HG02840 (cell line): ENCODE measurements around the gene NFS1.
"Not testable (repeated sequence)": the region's sequence is repeated elsewhere in the genome, so short reads cannot be mapped to it uniquely, and the experiment has no call there.

ENCODE experiments used
- ATAC-seq: cut with Tn5 transposase; IDR thresholded peaks from one replicate; pipeline ENCODE4 v1.9.1; 2021; ENCODE audit warnings: mild to moderate bottlenecking, moderate library complexity, moderate number of reproducible peaks; ENCODE audit not compliant: unreplicated experiment, low FRiP score

The NFS1 gene

DNA sequence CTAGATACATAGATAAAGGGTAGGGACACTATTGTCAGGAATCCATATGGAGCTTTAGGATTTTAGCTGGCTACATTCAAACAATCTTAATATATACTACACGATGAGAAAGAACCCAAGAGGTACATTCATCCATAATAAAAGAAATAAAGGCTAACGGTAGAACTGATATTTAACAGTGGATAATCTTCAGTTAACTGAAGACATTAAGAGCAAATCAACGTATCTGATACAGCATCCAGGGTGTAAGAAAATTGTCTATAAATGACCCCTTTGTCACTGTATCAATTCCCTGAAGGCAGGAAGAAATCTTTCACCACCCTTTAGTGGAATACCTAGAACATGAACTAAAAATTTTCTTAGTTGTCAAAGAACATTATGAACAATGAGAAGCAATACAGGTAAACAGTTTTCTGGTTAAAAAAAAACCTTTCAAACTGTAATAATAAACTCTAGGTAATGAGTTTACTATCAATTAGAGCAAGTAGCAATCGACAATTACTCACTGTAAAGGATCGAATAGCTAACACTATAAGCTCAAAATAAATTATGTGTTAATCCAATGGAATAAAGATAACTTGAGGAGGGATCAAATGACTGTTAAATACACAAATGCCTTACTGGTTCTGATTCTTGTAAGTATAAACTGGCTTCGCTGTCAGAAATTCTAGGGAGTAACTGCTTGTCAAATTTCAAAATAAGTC, 11.9 kb upstream of the NFS1 start:
- ATAC-seq, result no peak

DNA sequence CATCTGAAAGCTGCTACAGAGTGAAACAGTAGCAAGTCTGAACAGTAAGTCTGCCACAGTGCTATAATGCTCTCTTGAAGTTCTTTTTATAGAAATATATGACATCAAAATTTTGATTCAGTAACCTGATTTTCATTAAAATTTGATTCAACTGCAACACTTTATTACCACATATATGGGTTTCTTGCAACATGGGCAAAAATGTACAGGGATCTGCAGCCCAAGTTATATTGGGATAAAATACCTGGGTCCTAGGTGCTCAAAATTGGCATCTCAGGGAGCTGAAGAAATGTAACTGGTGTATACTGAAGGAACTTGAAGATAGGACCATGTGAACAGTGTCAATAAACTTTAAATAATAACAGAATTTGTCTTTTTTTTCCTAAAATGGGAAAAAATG, 10.9 kb upstream of the NFS1 start:
- ATAC-seq, result no peak

- ATAC-seq, result no peak
Observed at GRCh38 chr20:35709259-35709658, 10.1 kb upstream of the NFS1 start.

- no peak for ATAC-seq
Observed at GRCh38 chr20:35708502-35708901, 9.3 kb upstream of the NFS1 start.

DNA sequence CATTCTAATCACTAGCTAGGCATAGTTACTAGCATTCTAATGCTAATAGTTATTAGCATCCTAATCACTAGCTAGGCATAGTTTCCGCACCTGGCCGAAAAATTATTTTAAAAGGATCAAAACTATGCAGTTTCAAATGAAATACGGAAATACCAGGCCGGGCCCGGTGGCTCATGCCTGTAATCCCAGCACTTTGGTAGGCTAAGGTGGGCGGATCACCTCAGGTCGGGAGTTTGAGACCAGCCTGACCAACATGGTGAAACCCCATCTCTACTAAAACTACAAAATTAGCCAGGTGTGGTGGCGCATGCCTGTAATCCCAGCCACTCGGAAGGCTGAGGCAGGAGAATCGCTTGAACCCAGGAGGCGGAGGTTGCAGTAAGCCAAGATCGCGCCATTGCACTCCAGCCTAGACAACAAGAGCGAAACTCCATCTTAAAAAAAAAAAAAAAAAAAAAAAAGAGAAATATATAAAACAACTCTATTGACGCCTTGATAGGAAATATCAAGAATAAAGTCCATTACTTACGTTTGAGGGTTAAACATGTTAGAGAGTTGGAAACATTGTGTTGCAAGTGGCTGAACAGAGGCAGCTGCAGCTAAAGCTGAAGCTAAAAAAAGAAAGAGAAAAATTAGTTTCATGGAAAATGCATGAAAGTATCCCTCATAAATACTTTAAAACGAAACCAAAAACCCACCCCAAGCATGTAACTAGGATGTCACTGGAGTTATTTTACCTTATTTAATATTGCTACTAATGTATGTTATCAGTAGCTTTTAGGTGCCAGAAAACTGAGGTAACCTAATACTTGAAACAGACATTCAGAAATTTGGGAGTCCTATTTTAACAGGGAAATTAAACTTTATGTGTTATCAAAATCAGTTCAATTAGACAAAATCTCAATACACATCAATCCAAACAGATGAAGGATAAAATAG, 7.7 kb upstream of the NFS1 start:
- not testable (repeated sequence) for ATAC-seq

DNA sequence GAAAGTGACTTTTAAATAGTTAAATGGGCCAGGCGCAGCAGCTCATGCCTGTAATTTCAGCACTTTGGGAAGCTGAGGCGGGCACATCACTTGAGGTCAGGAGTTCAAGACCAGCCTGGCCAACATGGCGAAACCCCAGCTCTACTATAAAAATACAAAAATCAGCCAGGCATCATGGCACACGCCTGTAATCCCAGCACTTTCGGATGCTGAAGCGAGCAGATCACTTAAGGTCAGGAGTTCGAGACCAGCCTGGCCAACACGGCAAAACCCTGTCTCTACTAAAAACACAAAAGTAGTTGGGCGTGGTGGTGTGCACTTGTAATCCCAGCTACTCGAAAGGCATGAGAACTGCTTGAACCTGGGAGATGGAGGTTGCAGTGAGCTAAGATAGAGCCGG, 6.7 kb upstream of the NFS1 start:
- not testable (repeated sequence) for ATAC-seq

DNA sequence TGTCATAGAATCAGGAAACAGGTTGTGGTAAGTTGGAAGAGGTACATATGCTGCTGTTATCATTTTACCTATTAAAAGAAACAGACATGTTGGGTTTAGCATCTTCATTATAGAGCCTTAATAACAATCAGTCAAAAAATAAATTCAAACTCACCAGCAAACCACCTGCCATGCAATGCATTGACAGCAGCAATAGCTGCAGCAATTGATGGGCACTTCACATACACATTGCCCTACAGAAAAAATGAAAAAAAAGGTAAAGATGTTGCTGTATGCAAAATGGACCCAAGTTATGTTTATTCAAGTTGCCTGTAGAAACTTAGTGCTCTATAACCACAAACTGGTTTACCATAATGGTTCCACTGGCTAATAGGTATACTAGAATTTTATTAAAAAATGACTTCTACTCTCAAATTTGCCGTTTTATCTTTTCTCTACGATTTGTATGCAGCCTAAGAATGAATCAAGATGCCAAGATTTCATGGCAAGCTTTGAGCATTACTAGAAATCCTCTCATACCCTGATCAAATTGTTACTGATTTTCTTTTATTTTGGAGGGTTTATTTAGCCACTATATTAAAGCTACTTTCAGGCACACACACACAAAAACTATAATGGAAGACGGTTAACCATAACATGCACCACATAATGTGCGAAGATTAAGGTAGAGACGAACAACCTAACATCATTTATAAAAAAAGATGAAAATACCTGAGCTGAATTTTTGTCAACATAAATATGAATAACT, 5.5 kb upstream of the NFS1 start:
- no peak for ATAC-seq

DNA sequence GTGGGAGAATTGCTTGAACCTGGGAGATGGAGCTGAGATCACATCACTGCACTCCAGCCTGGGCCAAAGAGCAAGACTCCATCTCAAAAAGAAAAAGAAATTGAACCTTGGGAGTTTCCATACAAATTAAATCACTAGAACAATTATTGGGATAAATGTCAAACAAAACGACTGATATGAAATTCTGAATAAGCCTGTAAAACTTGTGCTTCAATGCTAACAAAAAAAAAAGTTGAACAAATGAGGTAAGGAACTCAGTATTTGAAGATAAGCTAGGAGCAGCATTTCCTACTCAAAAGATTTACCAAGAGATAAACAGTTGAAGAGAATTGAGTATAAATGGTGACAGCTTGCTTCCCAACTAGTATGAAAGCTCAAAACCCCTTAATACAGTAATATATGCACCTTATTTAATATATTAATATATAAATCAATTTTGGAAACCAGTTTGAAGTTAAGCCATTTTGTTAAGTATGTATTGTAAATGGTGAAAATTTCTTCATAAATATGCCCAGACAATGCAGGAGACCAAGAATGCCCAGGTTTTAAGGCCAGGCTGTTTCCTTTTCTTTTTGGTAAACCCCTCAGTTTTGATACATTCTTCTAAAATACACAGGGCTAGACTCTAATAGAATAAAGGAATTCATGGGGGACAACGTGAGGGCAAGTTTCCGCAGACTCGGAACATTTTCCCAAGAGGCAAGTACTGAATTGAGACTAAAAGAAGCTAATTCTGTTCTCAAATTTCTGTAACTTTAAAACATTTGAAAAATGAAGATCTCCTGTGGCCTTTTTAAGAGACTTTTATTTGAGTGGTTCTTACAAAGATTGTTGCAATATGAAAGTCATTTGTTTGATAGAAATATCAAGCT, 3.9 kb upstream of the NFS1 start:
- ATAC-seq, result no peak

DNA sequence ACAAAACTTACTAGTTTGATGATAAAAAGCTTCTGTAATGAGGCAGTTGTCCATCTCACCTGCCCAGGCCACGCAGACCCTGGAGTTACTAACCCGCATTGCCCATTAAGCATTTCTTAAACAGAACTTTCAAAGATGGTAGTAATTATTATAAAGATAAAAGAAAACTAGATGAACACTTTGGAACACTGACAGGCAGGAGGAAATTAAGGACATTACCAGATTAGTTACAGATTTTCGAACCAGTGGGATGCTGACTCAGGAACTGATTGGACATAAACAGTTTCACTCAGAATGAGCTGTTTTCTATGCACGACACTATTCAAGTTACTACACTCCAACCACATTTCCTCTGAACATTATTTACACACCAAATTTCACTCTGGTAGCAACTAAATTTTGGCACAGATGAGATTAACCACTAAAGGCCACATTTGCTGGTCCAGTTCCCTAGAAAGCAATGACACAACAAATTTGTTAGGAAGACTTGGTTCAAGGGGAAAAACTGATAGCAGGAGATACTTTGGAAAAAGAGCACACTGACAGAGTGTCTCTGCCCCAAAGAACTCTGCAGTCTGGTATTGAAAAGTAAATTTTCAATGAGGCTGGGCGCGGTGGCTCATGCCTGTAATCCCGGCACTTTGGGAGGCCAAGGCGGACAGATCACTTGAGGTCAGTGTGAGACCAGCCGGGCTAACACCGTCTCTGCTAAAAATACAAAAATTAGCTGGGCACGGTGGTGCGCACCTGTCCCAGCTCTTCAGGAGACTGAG, 3.1 kb upstream of the NFS1 start:
- no peak for ATAC-seq

- no peak for ATAC-seq
Observed at GRCh38 chr20:35700625-35701148, 1.5 kb upstream of the NFS1 start.

DNA sequence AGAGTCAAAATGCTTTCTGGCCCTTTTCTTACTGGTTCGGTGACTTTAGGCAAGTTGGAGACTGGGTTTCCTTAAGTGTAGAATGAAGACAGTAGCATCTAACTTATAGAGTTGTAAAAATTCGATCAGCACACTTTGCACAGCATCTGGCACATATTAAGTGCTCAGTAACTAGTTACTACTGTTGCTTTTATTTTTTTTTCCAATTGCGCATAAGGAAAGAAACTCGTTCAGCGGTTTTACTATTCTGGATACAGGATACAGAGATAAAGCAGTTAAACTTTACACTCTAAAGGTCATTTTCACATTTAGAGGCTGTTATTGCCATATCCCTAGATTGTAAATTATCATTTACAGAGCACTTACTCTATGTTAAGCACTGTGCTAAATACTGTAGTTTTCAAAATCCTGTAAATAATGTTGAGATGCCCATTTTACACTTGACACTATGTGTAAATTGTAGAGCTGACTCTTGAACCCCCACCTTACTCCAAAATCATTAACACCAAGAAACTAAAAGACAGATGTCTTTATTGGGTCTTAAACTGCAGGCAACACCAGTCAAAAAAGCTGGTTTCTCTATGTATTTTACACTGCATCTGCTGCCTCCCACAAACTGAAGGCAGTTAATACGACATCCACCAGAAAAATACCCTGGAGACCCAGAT, 939 bp upstream of the NFS1 start:
- no peak for ATAC-seq

DNA sequence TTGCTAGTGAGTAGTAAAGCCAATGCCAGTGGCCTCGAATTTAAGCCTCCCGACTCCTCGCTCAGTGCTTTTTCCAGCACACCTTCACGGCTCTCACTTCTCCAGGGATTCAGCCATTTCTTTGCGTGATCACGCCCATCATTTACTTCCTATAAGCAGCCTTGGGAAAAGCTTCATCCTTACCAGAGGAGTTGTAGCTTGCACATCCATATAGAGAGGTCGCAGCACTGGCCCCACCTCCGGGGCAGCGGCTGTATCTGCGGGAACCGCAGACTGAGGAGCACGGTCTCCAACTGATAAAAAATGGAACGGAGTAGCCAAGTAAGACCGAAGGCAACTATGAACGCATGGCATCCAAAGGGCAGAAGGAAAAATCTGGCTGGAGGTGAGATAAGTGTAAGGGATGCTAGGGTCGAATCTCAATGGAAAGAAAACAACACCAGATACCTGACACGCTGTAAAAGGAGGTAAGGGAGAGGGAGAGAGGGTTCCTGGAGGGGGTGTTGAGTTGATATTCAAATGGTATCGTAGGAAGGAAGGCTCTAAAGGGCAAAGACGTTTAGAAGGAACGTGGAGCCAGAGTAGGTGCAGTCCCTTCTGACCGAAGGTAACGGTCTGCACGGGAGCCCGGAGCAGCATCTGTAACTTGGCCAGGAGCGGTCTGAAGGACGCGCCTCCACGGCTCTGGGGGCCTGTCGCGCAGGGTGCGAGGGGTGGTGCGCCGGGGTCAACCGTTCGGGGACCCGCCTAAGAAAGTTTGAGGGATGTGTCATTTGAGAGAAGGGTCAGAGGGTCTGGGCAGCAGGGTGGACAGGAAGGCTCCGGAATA, 640 bp downstream of the NFS1 start:
- ATAC-seq, result peak; percentile 11

GRCh38 chr20:35697696-35698297, 1.4 kb downstream of the NFS1 start:
- no peak for ATAC-seq

DNA sequence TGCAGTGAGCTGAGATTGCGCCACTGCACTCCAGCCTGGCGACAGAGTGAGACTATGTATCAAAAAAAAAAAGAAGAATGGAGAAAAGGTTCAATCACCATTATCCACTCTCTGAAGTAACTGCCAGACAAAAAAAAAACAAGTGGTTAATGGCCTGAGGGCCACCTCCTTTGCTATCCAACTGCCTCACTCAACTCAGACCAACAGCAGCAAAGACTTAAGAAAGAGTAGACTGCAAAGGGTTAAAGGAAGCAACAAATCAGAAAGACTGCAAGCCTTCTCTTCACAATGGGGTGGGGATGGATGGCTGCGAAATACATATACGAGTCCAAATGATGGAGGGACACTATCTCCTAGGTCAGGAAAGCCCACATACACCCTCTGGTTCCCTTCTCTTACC, 3.2 kb downstream of the NFS1 start:
- no peak for ATAC-seq

- no peak for ATAC-seq
Observed at GRCh38 chr20:35695245-35695749, 3.9 kb downstream of the NFS1 start.

DNA sequence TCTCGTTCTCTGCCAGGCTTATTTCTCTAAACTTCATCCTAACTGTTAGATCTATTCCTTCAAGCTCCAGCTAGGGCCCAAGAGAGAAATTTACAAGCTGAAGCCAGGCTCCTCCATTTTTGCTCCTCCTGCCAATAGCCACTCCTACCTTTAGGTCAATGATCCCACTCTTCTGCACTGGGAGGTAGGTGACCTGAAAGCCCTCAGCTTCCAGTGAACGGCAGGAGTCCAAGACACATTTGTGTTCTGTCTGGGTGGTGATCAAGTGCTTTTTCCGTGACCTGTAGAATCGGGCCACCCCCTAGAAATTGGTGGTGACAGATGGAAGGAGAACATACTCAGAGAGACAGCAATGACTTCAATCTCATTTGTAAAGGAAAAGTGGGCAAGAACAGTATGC, 8.9 kb downstream of the NFS1 start:
- ATAC-seq, result no peak

GRCh38 chr20:35686872-35687271, 12.3 kb downstream of the NFS1 start:
- not testable (repeated sequence) for ATAC-seq
